ENCODE data around the gene CARD14. TPM values are rescaled to one million over a fixed set of nuclear protein-coding genes. Genes with fewer than 3 reads are reported as not detected.

Gene CARD14
- total RNA-seq, 1 experiment from 2014 or later: not detected

DNA sequence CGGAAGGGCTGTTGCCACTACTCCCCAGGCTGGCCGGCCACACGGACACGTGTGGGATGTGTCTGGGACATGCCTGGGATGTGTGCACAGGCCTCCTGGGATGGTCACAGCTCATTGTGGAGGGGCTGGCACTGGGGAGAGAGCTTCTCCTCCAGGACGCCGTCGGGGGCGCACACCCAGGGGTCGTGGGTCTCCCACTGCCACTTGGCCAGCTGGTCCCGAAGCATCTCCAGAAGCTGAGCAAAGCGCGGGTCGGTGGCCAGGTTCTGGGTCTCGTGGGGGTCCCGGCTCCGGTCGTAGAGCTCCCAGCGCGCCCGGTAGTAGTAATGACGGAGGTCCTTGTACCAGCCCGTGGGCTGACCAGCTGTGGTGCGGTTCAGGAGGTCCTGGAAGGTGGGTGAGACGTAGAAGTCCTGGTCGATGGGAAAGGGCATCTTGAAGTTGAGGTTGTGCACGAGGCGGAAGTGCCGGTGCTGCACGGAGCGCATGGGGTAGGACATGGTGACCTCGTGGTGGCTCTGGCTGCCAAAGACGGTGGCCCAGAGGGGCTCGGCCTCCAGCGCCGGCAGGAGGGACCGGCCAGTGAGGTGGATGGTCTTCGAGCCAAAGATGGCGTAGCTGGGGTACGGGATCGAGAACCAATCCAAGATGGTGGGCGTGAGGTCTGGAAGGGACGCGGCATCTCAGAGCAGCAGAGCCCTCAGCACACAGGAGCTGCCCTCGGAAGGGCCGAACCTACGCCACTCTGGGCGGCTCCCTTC lies 40.7 kb downstream of the CARD14 start:
- no peak for DNase-seq (ENCODE audit: low read depth)

DNA sequence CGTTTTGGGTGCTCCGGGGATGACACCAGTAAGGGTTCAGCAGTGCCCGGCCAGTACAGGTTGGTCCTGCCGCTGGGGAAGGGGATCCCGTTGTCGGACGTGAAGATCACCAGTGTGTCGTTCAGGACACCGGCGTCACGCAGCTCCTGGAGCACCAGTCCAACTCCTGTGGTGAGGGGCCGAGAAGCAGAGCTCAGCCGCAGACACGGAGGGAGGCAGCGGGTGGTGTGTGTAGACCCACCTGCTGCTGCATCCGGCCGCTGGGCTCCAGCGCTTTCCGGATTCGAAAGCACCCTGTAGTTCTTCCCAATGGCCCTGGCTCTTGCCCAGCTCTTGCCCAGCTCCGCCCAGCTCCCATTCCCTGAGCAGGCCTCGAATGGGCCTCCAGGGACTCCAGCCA lies 42.3 kb downstream of the CARD14 start:
- no peak for DNase-seq (ENCODE audit: low read depth)

DNA sequence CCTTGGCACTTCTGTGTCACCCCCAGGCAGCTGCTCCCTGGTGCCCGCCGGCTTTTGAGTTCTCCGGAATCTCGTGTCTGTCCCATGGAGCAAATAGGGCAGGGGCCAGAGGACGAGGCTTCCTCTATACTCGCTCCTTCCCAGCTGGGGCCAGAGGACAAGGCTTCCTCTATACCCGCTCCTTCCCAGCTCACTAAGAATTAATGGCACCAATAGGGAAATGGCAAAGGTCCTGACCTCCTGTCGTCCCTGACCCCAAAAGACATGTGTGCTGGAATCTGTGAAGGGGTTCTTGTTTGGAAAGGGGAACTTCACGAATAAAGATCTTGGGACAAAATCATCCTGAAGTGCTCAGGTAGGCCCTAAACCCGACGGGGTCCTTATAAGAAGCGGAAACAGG lies 42.7 kb downstream of the CARD14 start:
- no peak for DNase-seq (ENCODE audit: low read depth)

DNA sequence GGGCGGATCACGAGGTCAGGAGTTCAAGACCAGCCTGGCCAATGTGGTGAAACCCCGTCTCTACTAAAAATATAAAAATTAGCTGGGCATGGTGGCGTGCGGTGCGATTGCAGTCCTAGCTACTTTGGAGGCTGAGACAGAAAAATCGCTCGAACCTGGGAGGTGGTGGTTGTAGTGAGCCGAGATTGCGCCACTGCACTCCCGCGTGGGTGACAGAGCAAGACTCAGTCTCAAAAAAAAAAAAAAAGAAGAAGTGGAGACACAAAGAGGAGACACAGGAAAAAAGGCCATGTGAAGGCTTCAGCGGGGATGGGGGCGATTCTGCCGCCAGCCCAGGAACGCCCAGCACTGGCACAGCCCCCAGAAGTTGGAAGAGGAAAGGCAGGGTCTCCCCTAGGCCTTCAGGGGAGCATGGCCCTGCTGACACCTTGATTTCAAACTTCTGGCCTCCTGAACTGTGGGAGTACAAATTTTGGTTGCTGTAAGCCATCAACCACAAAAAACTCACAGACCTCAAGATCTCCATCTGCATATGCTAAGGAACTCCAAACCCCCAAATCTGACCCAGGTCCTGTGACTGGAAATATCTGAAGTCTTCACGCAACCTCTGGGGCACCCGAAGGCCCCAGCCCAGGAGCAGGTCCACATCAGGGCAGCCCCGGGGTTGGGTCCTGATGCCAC lies 43.3 kb downstream of the CARD14 start:
- DNase-seq (ENCODE audit: low read depth): no peak

DNA sequence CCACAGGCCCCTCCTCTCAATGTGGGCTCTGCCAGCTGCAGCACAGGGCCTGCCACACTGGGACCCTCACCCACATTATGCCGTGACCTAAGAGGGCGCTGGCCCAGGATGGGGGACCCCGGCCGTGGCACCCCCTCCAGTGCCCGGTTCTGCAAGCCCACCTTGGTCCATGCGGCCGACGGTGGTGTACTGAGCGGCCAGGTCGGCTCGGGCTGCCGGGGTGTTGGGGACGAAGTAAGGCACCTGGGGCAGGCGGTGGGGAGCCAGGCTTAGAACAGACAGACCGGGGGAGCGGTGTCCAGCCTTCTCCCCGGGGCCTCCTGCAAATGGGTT lies 43.8 kb downstream of the CARD14 start:
- DNase-seq (ENCODE audit: low read depth): no peak

DNA sequence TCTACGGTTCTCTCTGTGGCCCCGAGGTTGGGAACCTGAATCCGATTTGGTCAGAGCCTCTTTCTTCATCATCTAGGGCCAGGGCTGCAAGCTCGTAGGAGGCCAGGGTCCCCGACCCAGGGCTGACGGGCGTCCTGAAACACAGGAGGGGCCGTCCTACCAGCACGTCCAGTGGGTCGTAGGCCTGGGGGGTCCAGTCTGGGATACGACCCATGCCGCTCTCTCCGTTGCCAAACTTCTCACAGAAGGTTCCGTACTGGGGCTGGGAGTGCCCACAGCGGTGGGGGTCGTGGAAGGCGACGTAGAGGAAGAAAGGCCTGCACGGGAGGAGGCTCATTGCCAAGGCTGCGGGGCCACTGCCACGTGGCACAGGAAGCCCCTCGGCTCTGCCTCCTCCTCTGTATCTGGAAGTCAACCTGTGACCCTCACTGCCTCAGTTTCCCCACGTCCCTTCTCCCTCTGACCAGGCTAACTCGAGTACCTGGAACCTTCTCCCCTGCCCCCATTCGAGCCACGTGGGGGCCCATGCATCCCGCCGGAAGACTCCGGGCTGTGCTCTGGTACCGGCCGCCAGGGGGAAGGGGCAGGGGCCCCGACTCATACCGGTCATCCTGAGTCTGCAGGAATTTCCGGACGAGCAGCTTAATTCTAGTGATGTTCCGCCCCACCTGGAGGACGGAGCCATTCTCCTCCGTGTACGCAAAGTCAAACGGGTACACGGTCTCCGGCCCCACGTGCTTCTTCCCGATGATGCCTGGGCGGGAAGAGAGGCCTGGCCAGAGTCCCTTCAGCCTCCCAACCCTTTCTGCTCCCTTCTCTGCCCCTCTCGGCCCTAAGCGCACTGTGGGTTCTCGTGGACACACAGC lies 44.4 kb downstream of the CARD14 start:
- no peak for DNase-seq (ENCODE audit: low read depth)

DNA sequence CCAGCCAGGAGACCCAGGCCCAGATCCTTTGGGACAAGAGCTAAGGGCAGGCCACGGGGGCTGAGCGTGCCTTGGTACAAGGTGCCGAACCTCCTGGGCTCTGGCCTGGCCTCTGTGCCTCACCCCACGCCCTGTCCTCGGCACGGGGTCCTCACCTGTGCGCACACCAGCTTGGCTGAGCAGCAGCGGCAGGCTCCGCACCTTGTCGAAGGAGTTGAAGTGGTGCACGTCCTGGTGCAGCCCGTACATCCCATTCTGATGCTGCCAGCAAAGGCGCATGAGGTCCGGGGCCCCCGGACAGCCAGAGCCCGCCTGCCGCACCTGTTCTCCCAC lies 45.0 kb downstream of the CARD14 start:
- no peak for DNase-seq (ENCODE audit: low read depth)

DNA sequence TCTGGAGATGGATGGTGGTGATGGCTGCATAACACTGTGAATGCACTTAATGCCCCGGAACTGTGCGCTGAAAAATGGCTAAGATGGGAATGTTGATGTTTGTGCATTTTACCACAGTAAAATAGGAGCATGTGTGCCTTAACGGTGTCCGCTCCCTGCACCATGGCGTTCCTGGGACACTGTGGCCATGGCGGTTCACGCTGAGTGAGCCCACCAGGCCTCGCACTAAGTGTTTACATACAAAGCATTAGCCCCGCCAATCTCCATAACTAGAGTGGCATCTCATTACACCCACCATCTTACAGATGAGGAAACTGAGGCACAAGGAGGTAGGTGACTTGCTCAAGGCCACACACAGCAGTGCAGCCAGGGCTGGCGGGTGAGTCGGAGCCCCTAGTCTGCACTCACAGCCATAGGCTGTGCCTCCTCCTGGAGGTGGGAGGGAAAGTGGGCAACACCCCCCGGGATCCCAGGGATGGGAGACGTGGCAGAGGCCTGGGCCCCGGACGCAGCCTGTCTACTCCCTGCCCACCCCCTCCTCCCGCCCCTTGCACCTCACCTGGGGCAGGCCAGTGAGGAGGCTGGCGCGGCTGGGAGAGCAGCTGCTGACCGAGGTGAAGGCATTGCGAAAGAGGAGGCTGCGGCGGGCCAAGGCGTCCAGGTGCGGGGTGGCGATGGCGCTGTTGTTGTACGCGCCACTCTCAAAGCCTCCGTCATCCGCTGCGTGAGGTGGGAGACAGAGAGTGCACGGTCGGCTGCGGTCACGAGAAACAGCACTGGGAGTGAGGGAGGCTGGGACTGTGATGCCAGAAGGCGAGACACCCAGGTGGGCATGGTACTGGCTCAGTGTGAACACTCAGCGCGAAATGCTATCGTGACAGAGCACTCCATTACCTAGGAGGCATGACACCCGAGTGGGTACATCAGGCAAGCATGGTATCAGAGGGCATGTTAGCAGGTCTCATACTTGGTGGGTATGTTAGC lies 46.9 kb downstream of the CARD14 start:
- no peak for DNase-seq (ENCODE audit: low read depth)

DNA sequence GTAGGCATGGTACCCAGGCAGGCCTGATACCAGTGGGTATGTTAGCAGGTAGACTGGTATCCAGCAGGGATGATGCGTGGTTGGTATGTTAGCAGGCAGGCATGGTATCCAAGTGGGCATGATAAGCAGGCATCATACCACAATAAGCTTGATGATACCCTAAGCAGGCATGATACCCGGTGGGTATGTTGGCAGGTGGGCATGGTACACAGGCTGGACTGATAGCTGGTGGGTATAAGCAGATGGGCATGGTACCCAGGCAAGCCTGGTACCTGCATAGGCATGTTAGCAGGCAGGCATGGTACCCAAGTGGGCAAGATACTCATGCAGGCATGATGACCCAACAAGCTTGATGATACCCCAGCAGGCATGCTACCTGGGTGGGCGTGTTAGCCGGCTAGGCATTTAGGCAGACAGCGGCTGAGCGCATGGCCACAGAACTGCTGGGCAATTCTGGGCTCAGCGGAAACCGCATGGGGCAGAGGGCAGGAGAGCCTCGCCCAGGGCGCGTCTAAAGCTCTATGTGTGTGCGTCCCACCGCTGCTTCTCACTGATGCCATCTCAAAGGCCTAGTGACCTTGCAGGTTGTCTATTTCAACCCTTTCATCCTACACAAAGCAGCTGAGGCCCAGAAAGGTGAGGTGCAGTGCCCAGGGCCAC lies 48.0 kb downstream of the CARD14 start:
- DNase-seq (ENCODE audit: low read depth): no peak

DNA sequence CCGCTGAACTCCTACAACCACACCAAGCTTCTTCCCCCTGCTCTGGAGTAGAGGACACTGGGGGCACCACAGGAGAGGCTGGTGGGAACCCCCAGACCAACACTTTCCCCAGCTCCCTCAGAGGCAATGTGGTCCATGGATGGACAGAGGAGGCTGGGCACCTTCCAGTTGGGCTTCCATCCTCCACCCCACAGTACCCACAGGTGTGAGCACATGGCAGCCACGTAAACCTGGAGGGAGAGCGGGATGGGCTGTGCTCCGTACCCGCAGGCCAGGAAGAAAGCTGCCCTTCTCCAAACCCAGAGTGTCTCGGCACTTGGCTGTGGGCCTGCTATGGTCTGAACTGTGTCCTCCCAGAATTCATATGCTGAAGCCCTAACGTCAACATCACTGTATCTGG lies 48.6 kb downstream of the CARD14 start:
- no peak for DNase-seq (ENCODE audit: low read depth)

DNA sequence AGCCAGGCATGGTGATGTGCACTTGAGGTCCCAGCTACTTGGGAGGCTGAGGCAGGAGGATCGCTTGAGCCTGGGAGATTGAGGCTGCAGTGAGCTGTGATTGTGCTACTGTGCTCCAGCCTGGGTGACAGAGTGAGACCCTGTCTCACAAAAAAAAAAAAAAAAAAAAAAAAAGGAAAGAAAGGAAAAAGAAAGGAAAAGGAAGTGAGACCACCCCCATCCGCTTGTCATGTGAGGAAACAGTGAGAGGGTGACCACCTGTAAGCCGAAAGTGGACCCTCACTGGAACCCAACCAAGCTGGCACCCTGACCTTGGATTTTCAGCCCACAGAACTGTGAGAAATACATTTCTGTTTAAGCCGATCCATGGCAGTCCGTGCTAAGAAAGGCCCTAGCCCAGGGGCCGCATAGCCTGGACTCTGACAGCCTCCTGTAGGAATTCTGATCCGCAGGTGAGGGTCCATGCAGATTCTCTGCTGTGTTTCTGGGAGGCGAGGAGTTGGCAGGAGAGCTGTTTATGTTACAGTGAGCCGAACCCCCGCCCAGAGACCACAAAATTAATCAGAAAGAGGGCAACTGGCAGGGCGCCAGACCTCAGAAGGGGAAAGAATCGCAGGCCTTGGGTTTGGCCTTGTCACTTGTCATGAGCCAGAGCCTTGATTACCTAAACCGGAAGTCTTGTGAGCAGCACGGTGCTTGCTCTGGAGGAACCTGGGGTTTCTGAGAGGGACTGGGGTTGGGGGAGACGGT lies 49.4 kb downstream of the CARD14 start:
- DNase-seq (ENCODE audit: low read depth): peak; percentile 86

DNA sequence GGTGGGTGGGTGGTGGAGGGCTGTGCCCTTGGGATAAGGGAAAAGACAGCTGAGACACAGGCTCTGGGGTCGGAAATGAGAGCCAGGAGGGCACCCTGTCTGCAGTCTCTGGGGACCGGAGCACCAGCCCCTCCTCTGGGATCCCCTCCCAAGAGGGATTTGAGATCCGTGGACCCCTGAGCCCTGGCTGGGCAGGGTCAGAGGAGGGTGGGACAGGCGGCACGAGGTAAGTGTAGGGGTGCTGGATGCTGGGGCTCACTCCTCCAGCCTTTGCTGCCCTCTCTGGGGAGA lies 49.9 kb downstream of the CARD14 start:
- DNase-seq (ENCODE audit: low read depth): no peak

DNA sequence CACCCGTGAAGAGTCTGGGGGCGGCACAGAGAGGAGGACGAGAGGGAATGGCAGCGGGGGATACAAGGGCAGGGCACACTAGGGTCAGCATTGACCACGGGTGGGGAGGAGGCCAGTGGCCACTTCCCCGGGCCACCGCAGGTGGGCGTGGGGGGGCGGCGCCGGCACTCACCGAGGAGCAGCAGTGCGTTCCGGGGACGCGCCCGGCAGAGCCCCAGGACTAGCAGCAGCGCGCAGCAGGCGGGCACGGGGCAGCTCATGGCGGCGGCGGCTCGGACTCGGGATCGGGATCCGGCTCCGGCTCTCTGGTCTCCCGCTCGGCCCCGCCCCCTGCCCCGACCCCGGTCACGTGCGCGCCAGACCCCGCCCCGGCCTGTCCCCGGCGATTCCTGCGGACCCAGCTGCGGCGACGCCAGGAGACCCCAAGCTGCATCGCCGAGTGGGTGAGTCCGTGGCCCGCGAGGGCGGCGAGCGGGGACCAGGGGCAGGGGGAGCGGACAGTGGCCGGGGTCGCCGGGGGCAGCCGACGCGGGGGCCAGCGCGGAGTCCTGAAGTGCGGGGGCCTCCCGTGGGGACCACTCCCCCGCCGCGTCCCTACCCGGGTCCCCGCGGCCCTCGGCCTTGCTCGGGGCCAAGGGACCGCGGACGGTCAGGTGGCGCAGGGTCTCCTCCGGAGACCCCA lies 50.4 kb downstream of the CARD14 start, which contains the start of the genes SGSH and SLC26A11:
TSS of gene SGSH (minus strand) at position 280 of the 682 bp plus-strand sequence. CDS start at position 260, 20 bp downstream.
TSS of gene SLC26A11 (plus strand) at position 374 of the 682 bp plus-strand sequence. CDS start 1,134 bp downstream, outside the sequence.
- DNase-seq (ENCODE audit: low read depth): peak; percentile 44

DNA sequence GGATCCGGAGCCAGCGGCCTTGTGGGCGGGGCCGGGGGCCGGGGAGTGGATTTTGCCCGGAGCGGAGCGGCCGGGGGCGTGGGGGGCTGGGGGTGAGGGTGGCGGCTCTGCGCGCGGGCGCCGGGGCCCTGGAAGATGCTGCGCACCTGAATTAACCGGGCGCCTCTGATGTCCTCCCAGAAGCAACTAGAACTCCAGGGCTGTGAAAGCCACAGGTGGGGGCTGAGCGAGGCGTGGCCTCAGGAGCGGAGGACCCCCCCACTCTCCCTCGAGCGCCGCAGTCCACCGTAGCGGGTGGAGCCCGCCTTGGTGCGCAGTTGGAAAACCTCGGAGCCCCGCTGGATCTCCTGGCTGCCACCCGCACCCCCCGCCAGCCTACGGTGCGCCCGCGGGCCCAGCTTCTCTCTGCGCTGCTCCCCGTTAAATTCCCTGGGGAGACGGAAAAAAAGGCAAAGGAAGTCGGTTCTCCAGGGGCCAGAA lies 50.9 kb downstream of the CARD14 start:
- DNase-seq (ENCODE audit: low read depth): no peak

DNA sequence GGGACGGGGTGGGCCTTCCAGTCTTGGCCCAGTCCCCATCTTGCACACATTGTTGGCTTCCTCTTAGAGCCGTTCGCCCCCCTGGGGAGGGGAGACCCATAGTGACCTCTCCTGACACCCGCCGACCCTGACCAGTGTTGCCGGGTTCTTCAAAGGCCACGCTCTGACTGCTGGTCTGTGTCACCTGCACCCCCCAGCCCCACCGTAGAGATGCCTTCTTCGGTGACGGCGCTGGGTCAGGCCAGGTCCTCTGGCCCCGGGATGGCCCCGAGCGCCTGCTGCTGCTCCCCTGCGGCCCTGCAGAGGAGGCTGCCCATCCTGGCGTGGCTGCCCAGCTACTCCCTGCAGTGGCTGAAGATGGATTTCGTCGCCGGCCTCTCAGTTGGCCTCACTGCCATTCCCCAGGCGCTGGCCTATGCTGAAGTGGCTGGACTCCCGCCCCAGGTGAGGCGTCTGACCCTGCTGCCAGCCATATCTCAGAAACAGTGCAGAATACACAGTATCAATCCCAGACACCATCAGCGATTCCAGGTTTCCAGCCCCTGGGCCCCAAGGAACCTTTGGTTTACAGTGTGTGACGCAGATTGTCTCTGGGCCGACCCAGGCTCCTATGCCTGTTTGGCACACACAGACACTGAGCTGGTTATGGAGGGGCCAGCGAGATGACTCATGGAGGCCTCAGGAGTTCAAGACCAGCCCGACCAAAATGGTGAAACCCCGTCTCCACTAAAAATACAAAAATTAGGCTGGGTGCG lies 51.7 kb downstream of the CARD14 start:
- no peak for DNase-seq (ENCODE audit: low read depth)

DNA sequence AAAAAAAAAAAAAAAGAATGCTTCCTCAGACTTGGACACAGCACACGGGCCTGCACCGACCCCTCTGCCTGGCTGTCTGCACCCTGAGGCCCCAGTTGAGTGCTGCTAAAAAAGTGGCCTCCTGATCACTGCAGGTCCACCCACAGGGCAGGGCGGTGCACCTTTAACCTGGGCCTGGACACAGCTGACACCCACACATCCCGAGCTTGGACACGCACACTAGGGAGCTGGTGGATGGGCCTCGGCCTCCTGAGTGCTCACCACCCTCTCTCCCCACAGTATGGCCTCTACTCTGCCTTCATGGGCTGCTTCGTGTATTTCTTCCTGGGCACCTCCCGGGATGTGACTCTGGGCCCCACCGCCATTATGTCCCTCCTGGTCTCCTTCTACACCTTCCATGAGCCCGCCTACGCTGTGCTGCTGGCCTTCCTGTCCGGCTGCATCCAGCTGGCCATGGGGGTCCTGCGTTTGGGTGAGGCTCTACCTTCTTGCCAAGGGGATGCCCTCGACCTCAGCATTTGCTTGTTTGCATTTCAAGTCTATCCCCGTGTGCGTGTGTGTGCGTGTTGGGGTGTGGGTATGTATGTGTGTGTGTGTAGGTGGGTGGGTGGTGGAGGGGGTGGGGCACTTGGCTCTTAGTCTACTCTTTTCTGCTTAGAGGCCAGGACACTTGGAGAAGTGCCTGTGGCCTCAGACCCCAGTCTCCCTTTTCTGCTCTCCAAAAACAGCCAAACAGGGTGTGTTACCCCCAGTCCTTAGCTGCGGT lies 52.7 kb downstream of the CARD14 start:
- no peak for DNase-seq (ENCODE audit: low read depth)

DNA sequence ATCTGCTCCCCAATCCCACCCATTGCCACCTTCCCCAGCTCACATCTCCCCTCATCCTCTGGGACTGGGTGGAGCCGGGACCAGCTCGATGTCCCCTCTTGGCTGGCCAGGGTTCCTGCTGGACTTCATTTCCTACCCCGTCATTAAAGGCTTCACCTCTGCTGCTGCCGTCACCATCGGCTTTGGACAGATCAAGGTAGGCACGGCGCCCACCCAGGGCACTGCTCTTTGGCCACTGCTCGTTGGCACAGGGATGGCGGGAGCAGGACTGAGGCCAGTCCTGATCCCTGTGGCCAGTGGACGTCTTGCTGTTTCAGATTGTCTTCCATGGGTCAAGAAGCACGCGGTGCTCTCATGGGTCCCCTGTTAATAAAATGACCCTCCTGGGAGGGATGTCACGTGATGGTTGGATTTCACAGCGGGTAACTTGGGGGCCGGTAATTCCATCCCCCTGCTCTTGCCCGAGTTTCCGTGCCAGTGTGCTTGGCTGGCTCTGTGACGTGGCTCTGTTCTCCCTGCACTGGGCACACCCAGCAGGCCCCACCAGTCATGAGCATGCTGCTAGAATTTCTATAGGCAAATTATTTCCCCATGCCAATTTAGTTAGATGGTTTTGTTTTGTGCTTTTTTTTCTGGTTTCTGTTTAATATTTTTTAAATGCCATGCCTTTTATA lies 53.4 kb downstream of the CARD14 start:
- DNase-seq (ENCODE audit: low read depth): no peak
